ENCODE measurements around the gene NBEAL1. TPM values are rescaled to one million over a fixed set of nuclear protein-coding genes. Genes with fewer than 3 reads are reported as not detected.
"Not testable (repeated sequence)": the region's sequence is repeated elsewhere in the genome, so short reads cannot be mapped to it uniquely, and the experiment has no call there.

The NBEAL1 gene
- total RNA-seq, 4 donors from 2014 or later, result 20.5 to 24.1 (median 23.1) TPM

GRCh38 chr2:203201426-203201825 is 186.8 kb downstream of the NBEAL1 start:
- Histone ChIP-seq H3K4me3 (no peak overlapping the region), H3K27me3 (no peaks in the 10 kb centered on the region), H3K27ac (replicated peaks in 1 of 4) (no peak overlapping the region), H3K36me3 (peaks cover 27 to 75% (median 59%) of the 10 kb centered on the region in 4 donors), H3K9me3 (no peaks in the 10 kb centered on the region), H3K4me1 (no peaks in the 10 kb centered on the region)
- intact Hi-C loops (cut with DNase I), result no loop called here
- TF ChIP-seq POLR2A (IDR thresholded peaks at IDR 0.05; ENCODE audit: low read depth) (no peak), EP300 (IDR thresholded peaks at IDR 0.05) (no peak), POLR2AphosphoS5 (IDR thresholded peaks at IDR 0.05) (no peak)
- 87% methylated on average over 5 of the region's 5 CpGs for WGBS
- no peak for DNase-seq (ENCODE audit: extremely low spot score)

GRCh38 chr2:203209538-203209937 is 194.9 kb downstream of the NBEAL1 start:
- no peaks in the 10 kb centered on the region for H3K27me3 ChIP-seq

GRCh38 chr2:203225423-203226039 is 210.9 kb downstream of the NBEAL1 start:
- DNase-seq (ENCODE audit: extremely low spot score), result no peak
- H3K27ac ChIP-seq (replicated peaks in 1 of 4), result no peak overlapping the region
- H3K9me3 ChIP-seq, result no peaks in the 10 kb centered on the region
- no peak for TF ChIP-seq POLR2A (IDR thresholded peaks at IDR 0.05; ENCODE audit: low read depth)
- TF ChIP-seq POLR2AphosphoS5 (IDR thresholded peaks at IDR 0.05), result no peak
- no peak for TF ChIP-seq EP300 (IDR thresholded peaks at IDR 0.05)
- TF ChIP-seq CTCF (IDR thresholded peaks at IDR 0.05), result peak; percentile 53 to 65 (median 56)
- no peak overlapping the region for H3K4me3 ChIP-seq
- no peaks in the 10 kb centered on the region for H3K4me1 ChIP-seq
- H3K27me3 ChIP-seq, result no peaks in the 10 kb centered on the region
- intact Hi-C loops (cut with DNase I), result no loop called here
- WGBS, result 96% methylated on average over 2 of the region's 2 CpGs
- H3K36me3 ChIP-seq, result peaks cover 0 to 11% (median 0%) of the 10 kb centered on the region in 4 donors

More at GRCh38 chr2:203209538-203209937, 194.9 kb downstream of the NBEAL1 start:
- H3K36me3 ChIP-seq, result peaks cover 0 to 72% (median 40%) of the 10 kb centered on the region in 4 donors
- no peaks in the 10 kb centered on the region for H3K4me1 ChIP-seq
- intact Hi-C loops (cut with DNase I), result no loop called here
- no peak for DNase-seq (ENCODE audit: extremely low spot score)
- H3K27ac ChIP-seq (replicated peaks in 1 of 4), result no peak overlapping the region
- no peaks in the 10 kb centered on the region for H3K9me3 ChIP-seq
- TF ChIP-seq EP300 (IDR thresholded peaks at IDR 0.05) (no peak), POLR2A (IDR thresholded peaks at IDR 0.05; ENCODE audit: low read depth) (no peak), CTCF (IDR thresholded peaks at IDR 0.05) (no peak), POLR2AphosphoS5 (IDR thresholded peaks at IDR 0.05) (no peak)
- no peak overlapping the region for H3K4me3 ChIP-seq
- 100% methylated on average over 1 of the region's 1 CpG for WGBS

- H3K4me3 ChIP-seq; H3K27ac ChIP-seq (replicated peaks in 1 of 4); intact Hi-C loops (cut with DNase I); H3K27me3 ChIP-seq; H3K9me3 ChIP-seq; DNase-seq (ENCODE audit: extremely low spot score); H3K4me1 ChIP-seq; H3K36me3 ChIP-seq: not testable (repeated sequence)
- WGBS, result 84% methylated on average over 2 of the region's 2 CpGs
Observed at GRCh38 chr2:203229674-203230073, 215.0 kb downstream of the NBEAL1 start.

- Histone ChIP-seq H3K27ac (replicated peaks in 1 of 4) (peak overlapping the region; percentile 94 to 97 (median 94)), H3K9me3 (no peaks in the 10 kb centered on the region), H3K36me3 (peaks cover 0 to 10% (median 2%) of the 10 kb centered on the region in 4 donors), H3K4me3 (peak overlapping the region; percentile 68 to 79 (median 73)), H3K27me3 (no peaks in the 10 kb centered on the region), H3K4me1 (peaks cover 21 to 32% (median 24%) of the 10 kb centered on the region in 4 donors)
- intact Hi-C loops (cut with DNase I), result no loop called here
- no peak for TF ChIP-seq POLR2A (IDR thresholded peaks at IDR 0.05; ENCODE audit: low read depth)
- TF ChIP-seq EP300 (IDR thresholded peaks at IDR 0.05), result no peak
- no peak for TF ChIP-seq CTCF (IDR thresholded peaks at IDR 0.05)
- TF ChIP-seq POLR2AphosphoS5 (IDR thresholded peaks at IDR 0.05), result no peak
- 90% methylated on average over 16 of the region's 16 CpGs for WGBS
- DNase-seq (ENCODE audit: extremely low spot score), result no peak
Observed at GRCh38 chr2:203237346-203238238, 222.9 kb downstream of the NBEAL1 start.
